Measurements from ENCODE around the gene ACY1.

ACY1 gene

DNA sequence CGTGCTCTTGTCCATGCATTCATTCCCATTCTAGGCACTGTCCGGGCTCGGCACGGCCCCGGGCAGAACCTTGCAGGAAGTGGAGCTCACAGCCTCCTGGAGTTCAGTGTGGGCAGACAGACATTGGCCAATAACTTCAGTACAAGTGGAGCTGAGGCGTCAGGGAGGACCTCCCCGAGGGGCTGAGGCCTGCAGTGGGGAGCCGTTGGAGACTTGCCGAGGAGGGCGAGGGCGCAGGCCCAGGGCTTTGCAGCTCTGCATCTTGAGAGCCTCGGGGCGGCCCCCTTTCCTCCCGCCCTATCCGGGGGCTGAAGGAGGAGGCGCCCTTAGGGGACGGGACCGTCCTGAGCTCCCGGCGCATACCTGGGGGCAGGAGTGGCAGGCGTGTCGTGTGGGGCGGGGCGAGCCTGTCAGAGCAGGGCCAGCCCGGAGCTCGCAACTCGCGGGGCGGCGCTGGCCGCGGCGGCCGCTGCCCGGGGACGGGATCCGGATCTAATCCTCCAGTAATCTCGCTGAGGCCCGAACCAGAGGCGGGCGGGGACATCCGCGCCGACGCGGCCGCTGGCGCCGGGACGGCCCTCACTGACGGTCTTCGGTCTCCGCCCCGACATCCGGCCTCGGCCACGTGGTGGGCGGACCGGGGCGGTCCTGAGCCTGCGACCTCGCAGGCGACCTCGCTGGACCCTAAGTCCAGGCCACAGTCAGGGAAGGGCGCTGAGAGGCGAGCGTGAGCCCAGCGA, at the start of gene ACY1:
TSS of gene ACY1 (plus strand) at position 698 of the 740 bp plus-strand sequence. CDS start 530 bp downstream, outside the sequence.
- DNase-seq, result peak; percentile 86

DNA sequence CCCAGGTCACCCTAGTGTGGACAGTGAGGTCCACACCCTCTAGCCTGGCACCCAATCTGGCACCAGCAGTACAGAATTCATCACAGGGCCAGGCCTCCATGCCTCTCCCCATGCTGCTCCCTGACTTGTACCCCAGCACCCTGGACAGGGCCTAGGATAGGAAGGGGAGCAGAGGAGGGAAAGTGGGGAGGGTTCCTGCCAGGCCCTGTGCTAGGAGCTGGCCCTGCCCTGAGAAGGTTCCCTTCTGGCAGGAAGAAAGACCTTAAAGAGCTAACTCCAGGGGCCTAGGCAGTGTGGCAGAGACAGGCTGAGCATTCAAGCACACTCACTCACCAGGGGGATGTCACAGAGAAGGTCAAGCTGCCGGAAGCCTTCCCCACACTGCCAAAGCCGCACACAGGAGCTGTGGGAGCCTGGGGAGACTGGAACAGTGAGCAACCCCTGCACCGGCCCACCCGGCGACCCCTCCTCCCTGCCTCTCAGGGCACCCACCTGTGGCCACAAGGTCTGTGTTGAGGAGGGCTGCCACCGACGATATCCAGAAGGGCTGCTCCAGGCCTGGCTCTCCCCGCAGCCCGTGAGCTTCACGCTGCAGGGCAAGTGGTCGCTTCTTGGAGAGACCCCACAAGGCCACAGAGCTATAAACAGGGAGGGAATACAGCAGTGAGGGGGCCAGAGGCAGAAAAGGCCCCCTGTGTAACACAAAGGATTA, 49.0 kb upstream of the ACY1 start:
- no peak for DNase-seq

- no peak for DNase-seq
Measured at GRCh38 chr3:51934991-51935885, 48.1 kb upstream of the ACY1 start.

DNA sequence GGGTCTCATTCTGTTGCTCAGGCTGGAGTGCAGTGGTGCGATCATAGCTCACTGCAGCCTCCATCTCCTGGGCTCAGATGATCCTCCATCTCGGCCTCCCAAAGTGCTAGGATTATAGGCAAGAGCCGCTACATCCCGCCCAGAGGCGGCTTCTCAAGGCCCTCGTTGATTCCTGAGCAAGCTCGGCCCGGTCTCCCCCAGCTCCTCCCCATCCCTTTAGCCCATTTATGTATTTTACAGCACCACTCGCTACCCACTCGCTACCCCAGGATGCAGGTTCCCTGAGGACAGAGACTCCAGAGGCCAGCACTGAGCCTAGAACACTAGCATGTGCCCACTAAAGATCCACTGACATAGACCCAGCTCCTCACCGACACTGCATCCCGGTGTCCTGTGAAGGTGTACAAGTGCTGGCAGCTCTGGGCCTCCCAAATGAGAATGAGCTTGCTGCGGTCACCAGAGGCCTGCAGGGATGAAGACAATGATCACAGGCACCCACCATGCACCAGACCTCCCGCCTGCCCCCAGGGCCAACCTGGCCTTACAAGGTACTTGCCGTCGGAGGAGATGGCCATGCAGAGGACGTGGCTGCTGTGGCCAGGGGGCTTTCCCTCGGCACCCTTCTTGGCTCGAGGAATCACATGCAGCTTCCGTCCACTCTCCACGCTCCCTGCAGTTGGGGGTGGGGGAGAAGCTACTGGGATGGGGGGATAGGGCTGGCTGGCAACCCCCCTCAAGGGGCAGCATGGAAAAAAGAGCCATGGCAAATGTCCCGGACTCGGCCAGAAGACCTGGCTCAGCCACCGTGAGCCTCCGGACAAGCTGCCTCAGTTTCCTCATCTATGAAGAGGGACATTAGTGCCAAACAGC, 47.2 kb upstream of the ACY1 start:
- DNase-seq, result no peak

DNA sequence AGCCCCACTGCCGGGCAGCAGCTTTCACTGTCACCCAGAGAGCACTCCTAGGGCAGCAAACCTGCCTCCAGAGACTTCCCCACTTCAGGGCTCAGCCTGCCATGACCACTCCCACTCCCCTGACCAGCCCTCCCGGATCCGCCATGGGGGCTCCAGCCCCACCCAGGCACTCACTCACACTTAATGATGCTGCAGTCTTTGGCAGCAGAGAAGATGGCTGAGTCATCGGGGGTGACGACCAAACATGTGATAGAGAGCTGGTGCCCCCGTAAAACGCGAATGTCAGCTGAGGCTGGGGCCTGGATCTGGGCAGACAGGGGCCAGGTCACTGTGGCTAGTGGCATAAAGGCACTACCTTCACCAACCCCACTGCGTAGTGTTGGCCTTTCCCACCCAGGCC, 46.3 kb upstream of the ACY1 start:
- DNase-seq, result no peak

- DNase-seq, result no peak
Measured at GRCh38 chr3:51937611-51938450, 45.5 kb upstream of the ACY1 start.

DNA sequence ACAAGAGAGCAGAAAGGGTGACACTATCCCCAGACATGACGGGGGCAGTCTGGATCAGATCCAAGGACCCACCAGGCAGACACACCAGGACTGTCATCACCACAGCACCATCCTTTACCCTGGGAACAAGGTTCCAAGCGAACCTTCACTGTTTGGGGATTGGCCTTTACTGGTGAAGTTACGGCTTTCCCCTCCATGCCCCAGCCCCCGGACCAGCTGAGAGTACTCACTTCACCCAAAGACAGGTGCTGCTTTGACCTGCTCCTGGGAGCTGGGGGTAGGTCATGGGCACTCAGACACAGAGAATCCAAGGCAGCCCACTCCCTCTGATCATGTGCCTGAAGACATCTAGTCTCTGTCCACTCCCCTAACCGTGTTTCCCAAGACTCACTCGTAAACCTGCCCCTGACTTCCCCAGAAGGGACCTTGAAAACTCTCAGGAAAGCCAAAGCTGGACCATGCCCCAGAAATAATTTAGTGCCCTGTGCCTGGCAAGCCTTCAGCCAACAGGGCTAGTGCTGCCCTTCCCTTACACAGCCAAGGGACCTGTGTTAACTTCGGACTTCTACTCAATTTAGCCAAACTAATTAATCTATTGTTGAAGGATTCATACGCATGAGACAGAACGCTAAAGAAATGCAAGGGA, 44.4 kb upstream of the ACY1 start:
- no peak for DNase-seq

GRCh38 chr3:51940648-51941462, 42.5 kb upstream of the ACY1 start:
- no peak for DNase-seq

DNA sequence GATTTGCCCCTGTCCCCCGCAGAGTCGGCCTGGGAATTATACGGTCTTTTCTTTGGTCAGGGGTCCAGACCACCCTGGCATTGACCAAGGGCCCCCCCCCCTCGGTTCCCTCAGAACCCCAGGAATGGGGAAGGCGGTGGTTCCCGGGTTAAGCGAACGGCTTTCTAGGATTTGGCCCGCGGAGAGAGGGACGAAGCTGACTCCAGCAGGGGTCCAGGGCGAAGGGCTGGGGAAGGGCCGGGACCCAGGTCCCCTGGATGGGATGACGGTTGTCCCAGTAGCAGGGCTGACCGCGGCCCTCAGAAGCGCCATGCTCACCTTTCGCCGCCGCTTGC, 41.9 kb upstream of the ACY1 start:
- DNase-seq, result no peak

- peak; percentile 100 for DNase-seq
Measured at GRCh38 chr3:51941798-51942602, 41.3 kb upstream of the ACY1 start, which contains the start of the genes PARP3 and RRP9. Gene PARP3, plus strand, starts transcription at chr3:51942363. Its CDS starts 993 bp downstream, at chr3:51943356. Gene RRP9, minus strand, starts transcription at chr3:51941904. Its CDS starts 37 bp downstream, at chr3:51941867.

DNA sequence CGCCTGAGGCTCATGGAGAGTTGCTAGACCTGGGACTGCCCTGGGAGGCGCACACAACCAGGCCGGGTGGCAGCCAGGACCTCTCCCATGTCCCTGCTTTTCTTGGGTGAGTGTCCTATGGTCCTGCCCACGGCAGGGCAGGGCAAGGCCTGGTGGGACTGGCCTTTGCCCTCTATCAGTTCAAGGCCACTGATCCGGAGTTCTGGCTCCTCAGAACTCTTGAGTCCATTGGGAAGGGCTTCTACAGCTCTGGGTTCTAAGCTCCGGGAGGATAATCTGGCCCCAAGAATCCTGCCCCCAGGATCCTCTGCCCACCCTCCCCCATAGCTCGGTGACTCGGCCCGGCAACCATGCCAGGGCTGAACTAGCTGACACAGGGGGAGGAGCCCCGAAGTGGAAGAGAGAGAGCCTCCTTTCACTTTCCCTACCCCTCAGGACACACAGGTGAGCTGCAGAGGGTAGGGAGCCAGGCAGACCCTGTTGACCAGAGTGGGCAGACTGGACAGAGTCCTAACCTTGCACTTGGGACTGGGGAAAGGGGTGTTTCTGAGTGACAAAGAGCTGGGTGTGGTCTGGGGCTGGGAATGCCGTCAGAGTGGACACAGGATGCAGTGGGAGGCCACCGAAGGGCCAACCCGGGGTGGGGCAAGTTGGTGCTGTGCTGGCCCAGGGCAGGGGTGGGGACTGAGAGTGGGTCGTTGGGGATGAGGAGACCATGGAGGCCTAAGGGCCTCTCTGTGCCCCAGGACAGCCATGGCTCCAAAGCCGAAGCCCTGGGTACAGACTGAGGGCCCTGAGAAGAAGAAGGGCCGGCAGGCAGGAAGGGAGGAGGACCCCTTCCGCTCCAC, 40.5 kb upstream of the ACY1 start:
- DNase-seq, result peak; percentile 67

DNA sequence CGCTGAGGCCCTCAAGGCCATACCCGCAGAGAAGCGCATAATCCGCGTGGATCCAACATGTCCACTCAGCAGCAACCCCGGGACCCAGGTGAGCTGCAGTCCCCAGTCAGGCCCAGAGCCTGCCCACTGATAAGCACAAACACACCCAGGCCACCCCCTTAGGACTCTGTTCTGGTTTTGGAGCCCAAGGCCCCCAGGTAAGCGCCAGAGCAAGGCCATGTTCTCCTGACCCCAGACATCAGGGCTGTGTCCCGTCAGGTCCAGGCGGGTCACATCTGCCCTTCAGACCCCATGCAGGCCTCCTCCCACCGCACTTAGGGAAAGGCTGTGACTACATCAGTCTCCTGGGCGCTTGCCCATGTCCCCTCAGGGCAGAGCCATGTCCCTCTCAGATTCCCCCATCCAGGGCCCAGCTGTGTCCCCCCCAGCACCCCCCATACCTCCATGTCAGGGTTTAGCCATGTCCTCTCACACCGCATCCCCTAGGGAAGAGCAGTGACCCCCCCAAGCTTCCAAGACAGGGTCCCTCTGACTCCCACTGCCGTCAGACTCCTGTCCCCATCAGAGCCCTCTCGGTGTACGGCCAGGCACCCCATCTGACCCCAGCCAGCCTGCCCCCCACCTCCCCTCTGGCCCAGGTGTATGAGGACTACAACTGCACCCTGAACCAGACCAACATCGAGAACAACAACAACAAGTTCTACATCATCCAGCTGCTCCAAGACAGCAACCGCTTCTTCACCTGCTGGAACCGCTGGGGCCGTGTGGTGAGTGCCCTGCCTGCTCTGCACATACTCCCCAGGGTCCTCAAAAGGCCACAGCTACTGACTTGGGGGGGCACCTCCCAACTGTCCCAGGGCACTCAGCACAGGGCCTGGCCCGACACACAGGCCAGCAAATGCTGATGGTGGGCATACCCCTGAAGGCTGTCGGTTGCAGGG, 39.6 kb upstream of the ACY1 start:
- no peak for DNase-seq

DNA sequence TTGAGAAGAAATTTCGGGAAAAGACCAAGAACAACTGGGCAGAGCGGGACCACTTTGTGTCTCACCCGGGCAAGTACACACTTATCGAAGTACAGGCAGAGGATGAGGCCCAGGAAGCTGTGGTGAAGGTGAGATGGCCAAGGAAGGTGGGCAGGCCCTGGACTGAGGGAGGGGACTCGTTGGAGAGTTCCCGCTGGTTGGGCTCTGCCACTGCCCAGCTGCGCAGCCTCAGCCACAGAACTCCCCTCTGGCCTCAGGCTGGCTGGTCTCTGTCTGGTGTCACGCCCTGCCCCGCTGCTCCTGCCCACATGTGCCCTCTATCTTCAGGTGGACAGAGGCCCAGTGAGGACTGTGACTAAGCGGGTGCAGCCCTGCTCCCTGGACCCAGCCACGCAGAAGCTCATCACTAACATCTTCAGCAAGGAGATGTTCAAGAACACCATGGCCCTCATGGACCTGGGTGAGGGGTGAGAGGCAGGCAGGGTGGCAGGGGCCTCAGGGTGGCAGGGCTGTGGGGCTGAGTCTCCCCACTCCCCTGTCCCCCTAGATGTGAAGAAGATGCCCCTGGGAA, 38.8 kb upstream of the ACY1 start:
- no peak for DNase-seq

DNA sequence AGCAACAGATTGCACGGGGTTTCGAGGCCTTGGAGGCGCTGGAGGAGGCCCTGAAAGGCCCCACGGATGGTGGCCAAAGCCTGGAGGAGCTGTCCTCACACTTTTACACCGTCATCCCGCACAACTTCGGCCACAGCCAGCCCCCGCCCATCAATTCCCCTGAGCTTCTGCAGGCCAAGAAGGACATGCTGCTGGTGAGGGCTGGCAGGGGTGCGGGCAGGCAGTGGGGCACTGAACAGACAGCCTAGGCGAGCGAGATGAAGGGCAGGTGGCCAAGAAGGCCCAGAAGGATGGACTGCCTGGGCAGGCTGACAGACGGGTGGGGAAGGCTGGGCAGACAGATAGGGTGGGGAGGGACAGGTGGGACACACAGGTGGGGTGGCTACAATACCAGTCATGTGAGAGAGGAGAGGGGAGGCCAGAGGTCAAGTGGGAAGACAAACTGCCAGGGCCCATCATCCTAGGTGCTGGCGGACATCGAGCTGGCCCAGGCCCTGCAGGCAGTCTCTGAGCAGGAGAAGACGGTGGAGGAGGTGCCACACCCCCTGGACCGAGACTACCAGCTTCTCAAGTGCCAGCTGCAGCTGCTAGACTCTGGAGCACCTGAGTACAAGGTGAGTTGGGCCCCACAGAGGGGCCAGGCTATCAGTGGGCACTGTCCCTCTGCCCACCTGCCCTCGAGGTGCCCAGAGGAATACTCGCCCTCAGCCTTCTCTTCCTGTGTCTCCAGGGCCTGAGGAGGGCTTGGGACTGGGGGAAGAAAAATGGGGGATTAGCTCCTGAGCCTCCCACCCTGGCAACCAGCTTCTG, 38.1 kb upstream of the ACY1 start:
- no peak for DNase-seq

- no peak for DNase-seq
Measured at GRCh38 chr3:51945926-51946705, 37.2 kb upstream of the ACY1 start.
